Transverse colon (tissue), 3 donors: ENCODE measurements around the gene CNNM3.

Experiments used
- EP300 ChIP-seq: sonication (generic); formaldehyde crosslinking; IDR thresholded peaks from one replicate; pipeline ENCODE4 v1.6.1; 2017; ENCODE audit warnings: antibody characterized with exemption, low read depth
- POLR2A ChIP-seq: fragments of 450-650 bp; IDR thresholded peaks from one replicate; pipeline ENCODE4 v1.6.1; 2016; ENCODE audit warnings: antibody characterized with exemption, mild to moderate bottlenecking, moderate library complexity
- TF ChIP-seq, protein P1 (sequence below), 5 experiments: fragments of 200-600 bp in 3 of 5; fragments of 450-650 bp in 2 of 5; sonication (generic) in 3 of 5; IDR thresholded peaks; 1 replicate in 2 of 5; 2 replicates in 3 of 5; pipeline ENCODE4 v1.5.1; 2016 to 2017; ENCODE audit warnings: antibody characterized with exemption in 5 of 5, inconsistent platforms in 3 of 5, mild to moderate bottlenecking in 2 of 5, moderate library complexity in 1 of 5

DNA sequence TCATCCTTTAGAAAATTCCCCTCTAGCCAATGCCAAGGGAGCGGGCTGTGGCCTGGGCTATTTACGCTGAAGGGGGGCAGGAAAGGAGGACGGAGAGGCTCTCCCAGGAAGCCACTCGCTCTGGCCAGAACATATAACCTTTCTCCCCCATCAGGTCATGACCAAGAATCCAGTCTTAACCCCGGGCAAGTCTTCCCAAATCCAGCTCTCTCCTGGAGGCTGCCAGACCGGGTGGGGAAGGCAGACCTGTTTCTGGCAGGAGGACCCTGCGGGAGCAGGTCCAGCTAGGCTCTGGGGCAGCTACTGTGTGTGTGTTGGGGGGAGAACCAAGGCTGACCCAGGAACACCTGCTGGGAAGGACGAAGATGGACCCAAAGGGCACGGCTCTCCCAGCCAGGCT lies 67.2 kb downstream of the CNNM3 start:
- TF ChIP-seq, protein P1, sequence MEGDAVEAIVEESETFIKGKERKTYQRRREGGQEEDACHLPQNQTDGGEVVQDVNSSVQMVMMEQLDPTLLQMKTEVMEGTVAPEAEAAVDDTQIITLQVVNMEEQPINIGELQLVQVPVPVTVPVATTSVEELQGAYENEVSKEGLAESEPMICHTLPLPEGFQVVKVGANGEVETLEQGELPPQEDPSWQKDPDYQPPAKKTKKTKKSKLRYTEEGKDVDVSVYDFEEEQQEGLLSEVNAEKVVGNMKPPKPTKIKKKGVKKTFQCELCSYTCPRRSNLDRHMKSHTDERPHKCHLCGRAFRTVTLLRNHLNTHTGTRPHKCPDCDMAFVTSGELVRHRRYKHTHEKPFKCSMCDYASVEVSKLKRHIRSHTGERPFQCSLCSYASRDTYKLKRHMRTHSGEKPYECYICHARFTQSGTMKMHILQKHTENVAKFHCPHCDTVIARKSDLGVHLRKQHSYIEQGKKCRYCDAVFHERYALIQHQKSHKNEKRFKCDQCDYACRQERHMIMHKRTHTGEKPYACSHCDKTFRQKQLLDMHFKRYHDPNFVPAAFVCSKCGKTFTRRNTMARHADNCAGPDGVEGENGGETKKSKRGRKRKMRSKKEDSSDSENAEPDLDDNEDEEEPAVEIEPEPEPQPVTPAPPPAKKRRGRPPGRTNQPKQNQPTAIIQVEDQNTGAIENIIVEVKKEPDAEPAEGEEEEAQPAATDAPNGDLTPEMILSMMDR (IDR thresholded peaks at IDR 0.05) = no peak
- no peak for TF ChIP-seq POLR2A
- TF ChIP-seq EP300 = no peak
